Chondrocyte (in vitro differentiated cells): ENCODE data around the gene CPA2. TPM values are rescaled to one million over a fixed set of nuclear protein-coding genes. Genes with fewer than 3 reads are reported as not detected.

Experiments used
- DNase-seq: peaks from one replicate; pipeline ENCODE4 v3.0.0; 2021; ENCODE audit warnings: mixed read lengths, low spot score
- H3K27ac Mint-ChIP-seq: one replicate; pipeline ENCODE4 v1.8.0; 2021; ENCODE audit warnings: mild to moderate bottlenecking, moderate library complexity, mixed read lengths; ENCODE audit not compliant: unreplicated experiment
- H3K27me3 Mint-ChIP-seq: 2 replicates; pipeline ENCODE4 v1.8.0; 2021; ENCODE audit warnings: low read depth, mixed read lengths
- H3K36me3 Mint-ChIP-seq: 2 replicates; pipeline ENCODE4 v1.8.0; 2021; ENCODE audit warnings: low read depth, mixed read lengths
- H3K4me1 Mint-ChIP-seq: 2 replicates; pipeline ENCODE4 v1.8.0; 2021; ENCODE audit warnings: low read depth, mild to moderate bottlenecking, mixed read lengths
- H3K4me3 Mint-ChIP-seq: one replicate; pipeline ENCODE4 v1.8.0; 2021; ENCODE audit warnings: mild to moderate bottlenecking, moderate library complexity, mixed read lengths; ENCODE audit not compliant: unreplicated experiment
- H3K9me3 Mint-ChIP-seq: 2 replicates; pipeline ENCODE4 v1.8.0; 2021; ENCODE audit warnings: low read depth, mixed read lengths
- CTCF ChIP-seq: fragments of 200-600 bp; sonication (generic); IDR thresholded peaks from 2 replicates; pipeline ENCODE4 v1.5.0; 2021; ENCODE audit warnings: antibody characterized with exemption, mild to moderate bottlenecking, moderate library complexity
- total RNA-seq: library from RNA; stranded (reverse); gene quantifications from 3 replicates; pipeline ENCODE4 v1.2.1, GENCODE V29; 2021

Gene CPA2
- total RNA-seq, 1 donor from 2014 or later: not detected

GRCh38 chr7:130334274-130334673 lies 67.6 kb downstream of the CPA2 start:
- H3K27ac Mint-ChIP-seq: peak overlapping the region; percentile 55
- DNase-seq: no peak
- no peaks in the 10 kb centered on the region for H3K27me3 Mint-ChIP-seq
- no peak overlapping the region for H3K4me3 Mint-ChIP-seq
- no peaks in the 10 kb centered on the region for H3K9me3 Mint-ChIP-seq
- no peaks in the 10 kb centered on the region for H3K36me3 Mint-ChIP-seq
- H3K4me1 Mint-ChIP-seq: peaks cover 11% of the 10 kb centered on the region
- no peak for TF ChIP-seq CTCF

- Mint-ChIP-seq H3K36me3 (no peaks in the 10 kb centered on the region), H3K27ac (no peak overlapping the region), H3K4me1 (peaks cover 11% of the 10 kb centered on the region), H3K4me3 (no peak overlapping the region), H3K27me3 (no peaks in the 10 kb centered on the region), H3K9me3 (no peaks in the 10 kb centered on the region)
- TF ChIP-seq CTCF: no peak
- DNase-seq: no peak
These were observed 70.8 kb downstream of the CPA2 start for GRCh38 chr7:130337410-130337971.

- Mint-ChIP-seq H3K4me1 (peaks cover 11% of the 10 kb centered on the region), H3K4me3 (no peak overlapping the region), H3K36me3 (no peaks in the 10 kb centered on the region), H3K27me3 (no peaks in the 10 kb centered on the region), H3K27ac (no peak overlapping the region), H3K9me3 (no peaks in the 10 kb centered on the region)
- TF ChIP-seq CTCF: no peak
- no peak for DNase-seq
These were observed 71.6 kb downstream of the CPA2 start for GRCh38 chr7:130338233-130338632.

Other genes with a start within 250 kb of the CPA2 start
- 12.0 to 15.9 TPM (median 14.7 TPM) in 3 replicates for gene ZC3HC1, start 215.5 kb upstream of the CPA2 start, total RNA-seq
- gene KLHDC10, start 196.3 kb upstream of the CPA2 start, total RNA-seq: 28.0 to 32.2 TPM (median 28.0 TPM) in 3 replicates
- gene TMEM209, start 61.5 kb upstream of the CPA2 start, total RNA-seq: 13.2 to 14.8 TPM (median 14.8 TPM) in 3 replicates
- not detected in 3 replicates for gene SSMEM1, start 59.0 kb upstream of the CPA2 start, total RNA-seq
- 2.1 to 10.3 TPM (median 7.9 TPM) in 3 replicates for gene CPA4, start 26.3 kb downstream of the CPA2 start, total RNA-seq
- gene CPA5, start 78.0 kb downstream of the CPA2 start, total RNA-seq: not detected in 3 replicates
- gene CPA1, start 113.6 kb downstream of the CPA2 start, total RNA-seq: 0.20 TPM in 1 of 3 replicates, not detected in the others
- gene CEP41, start 174.2 kb downstream of the CPA2 start, total RNA-seq: 10.3 to 13.9 TPM (median 10.4 TPM) in 3 replicates
- gene MEST, start 225.2 kb downstream of the CPA2 start, total RNA-seq: 43.2 to 62.1 TPM (median 58.1 TPM) in 3 replicates